ENCODE data around the gene GTPBP6.
"Not testable (repeated sequence)": the region's sequence is repeated elsewhere in the genome, so short reads cannot be mapped to it uniquely, and the experiment has no call there.

The GTPBP6 gene

DNA sequence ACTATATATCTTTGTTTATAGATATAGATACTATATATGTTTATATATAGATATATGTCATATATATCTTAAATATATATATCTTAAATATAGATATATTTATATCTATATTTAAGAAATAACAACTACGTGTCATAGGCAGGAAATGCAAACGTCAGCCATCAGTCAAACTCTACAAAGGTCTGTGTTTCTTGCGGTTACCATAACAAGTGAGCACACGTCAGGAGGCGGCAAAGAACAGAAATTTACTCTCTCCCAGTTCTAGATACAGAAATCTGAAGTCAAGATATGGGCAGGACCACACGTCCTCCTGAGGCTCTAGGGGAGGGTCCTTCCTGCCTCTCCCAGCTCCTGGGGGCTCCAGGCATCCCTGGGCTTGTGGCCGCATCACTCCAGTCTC, 30.9 kb downstream of the GTPBP6 start:
- no peak for DNase-seq

DNA sequence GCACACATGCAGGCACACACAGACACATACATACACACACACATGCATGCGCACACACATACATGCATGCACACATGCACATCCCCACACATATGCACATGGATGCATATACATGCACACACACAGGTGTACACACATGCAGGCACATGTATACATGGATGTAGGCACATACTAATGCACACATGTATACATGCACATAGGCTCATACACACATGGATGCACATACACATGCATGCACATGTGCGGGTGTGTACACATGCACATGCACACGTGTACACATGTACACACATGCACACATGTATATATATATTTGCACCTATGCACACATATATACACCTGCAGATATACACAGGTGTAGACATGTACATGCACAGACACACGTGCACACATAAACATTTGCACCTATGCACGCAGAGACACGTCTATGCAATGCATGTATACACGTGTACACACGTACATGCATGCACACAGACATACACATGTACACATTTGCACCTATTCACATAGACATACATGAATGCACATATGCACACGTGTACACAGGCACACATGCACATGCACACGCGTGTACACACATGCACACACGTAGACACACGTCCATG, 33.4 kb downstream of the GTPBP6 start:
- DNase-seq = no peak

DNA sequence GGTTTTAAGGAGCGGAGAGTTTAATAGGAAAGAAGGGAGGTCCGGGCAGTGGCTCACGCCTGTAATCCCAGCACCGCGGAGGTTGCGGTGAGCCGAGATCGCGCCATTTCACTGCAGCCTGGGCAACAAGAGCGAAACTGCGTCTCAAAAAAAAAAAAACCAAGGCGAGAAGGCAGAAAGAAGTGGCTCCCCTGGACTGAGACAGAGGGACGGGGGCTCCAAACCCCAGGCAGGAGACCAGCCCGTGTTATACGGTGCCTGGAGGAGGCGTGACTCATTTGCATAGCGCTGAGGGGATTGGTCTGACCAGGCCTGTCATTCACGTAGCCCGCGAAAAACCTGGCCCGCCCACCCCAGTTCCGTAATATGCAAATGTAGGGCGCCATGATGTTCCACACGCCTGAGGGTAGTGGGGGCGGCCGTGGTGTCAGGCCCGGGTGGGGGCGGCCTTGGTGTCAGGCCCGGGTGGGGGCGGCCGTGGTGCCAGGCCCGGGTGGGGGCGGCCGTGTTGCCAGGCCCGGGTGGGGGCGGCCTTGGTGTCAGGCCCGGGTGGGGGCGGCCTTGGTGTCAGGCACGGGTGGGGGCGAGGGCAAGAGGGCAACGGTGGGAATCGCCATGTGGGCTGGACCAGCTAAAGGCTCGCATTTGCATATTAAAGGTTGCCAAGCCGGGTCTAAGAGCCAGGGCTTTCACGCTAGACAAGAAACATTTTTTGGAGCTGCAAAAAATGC, 35.3 kb downstream of the GTPBP6 start:
- no peak for DNase-seq

DNA sequence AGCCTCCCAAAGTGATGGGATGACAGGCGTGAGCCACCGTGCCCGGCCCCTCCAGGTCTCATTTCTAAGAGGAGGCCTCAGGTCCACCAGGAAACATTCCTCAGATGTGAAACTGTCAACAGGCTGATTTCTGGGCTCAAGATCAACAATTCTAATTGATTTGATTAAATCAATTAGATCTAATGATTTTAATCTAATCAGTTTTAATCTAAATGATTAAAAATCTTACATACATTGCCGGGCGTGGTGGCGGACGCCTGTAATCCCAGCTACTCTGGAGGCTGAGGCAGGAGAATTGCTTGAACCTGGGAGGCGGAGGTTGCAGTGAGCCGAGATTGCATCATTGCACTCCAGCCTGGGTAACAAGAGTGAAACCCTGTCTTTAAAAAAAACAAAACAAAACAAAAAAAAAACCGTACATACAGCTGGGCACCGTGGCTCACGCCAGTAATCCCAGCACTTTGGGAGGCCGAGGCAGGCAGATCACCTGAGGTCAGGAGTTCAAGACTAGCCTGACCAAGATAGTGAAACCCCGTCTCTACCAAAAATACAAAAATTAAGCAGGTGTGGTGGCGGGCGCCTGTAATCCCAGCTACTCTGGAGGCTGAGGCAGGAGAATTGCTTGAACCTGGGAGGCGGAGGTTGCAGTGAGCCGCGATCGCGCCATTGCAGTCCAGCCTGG, 36.5 kb downstream of the GTPBP6 start:
- not testable (repeated sequence) for DNase-seq

DNA sequence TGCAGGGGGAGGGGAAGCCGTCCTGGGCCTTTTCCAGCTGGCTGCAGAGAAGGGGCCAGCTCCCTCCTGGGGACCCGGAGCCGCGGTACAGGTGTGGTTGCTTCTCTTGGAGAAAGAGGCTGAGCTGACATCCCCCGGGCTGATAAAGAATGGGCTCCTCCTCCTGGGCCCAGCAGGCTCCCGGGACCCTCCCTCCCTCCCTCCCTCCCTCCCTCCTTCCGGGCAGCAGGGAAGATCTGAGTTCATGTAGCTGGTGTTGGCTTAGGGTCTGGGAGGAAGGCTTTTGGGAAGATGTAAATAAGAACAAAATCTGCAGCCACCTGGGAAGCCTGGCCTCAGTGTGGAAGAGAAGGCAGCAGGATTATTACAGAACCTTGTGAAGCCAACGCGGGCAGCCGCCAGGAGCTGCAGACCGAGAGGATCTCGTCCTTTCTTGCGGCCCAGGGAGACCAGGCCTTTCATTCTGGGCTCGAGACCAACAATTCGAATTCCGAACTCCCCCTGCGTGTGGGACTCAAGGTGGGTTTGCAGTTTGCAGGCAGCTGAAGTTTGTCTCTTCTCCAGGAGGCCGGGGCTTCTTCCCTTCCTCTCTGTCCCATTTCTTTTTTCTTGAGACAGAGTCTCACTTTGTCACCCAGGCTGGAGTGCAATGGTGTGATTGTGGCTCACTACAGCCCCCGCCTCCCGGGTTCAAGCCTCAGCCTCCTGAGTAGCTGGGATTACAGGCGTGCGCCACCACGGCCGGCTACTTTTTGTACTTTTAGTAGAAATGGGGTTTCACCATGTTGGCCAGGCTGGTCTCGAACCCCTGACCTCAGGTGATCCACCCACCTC, 37.2 kb downstream of the GTPBP6 start, which contains the start of gene PLCXD1:
Gene PLCXD1, plus strand, starts transcription at position 216 of the 834 bp plus-strand sequence. CDS start 2,807 bp downstream, outside the sequence.
- DNase-seq = no peak

DNA sequence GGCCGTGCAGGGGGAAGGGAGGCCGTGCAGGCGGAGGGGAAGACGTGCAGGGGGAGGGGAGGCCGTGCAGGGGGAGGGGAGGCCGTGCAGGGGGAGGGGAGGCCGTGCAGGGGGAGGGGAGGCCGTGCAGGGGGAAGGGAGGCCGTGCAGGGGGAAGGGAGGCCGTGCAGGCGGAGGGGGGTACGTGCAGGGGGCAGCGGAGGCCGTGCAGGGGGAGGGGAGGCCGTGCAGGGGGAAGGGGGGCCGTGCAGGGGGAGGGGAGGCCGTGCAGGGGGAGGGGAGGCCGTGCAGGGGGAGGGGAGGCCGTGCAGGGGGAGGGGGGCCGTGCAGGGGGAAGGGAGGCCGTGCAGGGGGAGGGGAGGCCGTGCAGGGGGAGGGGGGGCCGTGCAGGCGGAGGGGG, 37.9 kb downstream of the GTPBP6 start:
- DNase-seq = not testable (repeated sequence)

DNA sequence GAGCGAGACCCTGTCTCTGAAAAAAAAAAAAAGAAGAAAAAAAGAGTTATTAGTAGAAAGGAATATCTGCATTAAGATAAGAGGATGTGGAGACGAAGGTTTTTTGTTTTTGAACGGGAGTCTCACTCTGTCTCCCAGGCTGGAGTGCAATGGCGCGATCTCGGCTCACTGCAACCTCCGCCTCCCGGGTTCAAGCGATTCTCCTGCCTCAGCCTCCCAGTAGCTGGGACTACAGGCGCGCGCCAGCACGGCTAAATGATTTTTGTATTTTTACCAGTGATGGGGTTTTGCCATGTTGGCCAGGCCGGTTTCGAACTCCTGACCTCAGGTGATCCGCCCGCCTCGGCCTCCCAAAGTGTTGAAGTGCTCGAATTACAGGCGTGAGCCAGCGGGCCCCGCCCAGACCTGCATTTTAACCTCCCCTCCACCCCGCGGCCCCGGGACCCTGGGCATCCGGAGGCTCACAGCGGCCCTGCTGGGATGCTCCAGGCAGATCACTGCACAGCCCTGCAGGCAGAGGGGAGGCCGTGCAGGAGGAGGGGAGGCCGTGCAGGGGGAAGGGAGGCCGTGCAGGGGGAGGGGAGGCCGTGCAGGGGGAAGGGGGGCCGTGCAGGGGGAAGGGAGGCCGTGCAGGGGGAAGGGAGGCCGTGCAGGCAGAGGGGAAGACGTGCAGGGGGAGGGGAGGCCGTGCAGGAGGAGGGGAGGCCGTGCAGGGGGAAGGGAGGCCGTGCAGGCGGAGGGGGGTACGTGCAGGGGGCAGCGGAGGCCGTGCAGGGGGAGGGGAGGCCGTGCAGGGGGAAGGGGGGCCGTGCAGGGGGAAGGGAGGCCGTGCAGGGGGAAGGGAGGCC, 38.6 kb downstream of the GTPBP6 start:
- not testable (repeated sequence) for DNase-seq

DNA sequence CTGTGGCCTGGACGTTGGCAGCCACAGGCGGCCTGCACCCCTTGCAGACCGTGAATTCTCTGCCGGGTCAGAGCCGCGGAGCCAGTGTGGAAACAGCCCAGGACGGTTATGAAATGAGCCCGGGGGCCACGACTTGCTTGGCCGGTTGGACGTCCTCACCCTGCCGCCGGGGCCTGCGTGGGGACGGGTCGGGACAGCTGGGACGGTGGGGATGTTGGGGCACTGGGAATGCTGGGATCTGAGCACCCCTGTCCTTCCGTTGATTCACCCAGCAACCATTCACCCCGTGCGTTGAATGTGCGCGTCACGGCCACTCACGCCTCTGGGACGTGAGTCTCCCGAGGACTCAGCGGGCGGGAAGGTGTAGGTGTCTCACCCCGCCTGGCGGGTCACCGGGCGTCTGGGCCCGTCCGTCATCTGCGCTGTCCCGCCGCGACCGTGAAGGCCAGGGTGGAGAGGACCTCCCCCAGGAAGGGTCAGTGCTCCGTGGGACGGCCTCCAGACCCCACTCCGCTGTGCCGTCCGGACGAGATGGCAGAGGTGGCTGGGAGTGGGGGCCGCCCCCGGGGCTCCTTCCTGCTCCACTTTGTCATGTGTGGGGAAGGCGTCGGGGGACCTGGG, 41.9 kb downstream of the GTPBP6 start:
- no peak for DNase-seq

DNA sequence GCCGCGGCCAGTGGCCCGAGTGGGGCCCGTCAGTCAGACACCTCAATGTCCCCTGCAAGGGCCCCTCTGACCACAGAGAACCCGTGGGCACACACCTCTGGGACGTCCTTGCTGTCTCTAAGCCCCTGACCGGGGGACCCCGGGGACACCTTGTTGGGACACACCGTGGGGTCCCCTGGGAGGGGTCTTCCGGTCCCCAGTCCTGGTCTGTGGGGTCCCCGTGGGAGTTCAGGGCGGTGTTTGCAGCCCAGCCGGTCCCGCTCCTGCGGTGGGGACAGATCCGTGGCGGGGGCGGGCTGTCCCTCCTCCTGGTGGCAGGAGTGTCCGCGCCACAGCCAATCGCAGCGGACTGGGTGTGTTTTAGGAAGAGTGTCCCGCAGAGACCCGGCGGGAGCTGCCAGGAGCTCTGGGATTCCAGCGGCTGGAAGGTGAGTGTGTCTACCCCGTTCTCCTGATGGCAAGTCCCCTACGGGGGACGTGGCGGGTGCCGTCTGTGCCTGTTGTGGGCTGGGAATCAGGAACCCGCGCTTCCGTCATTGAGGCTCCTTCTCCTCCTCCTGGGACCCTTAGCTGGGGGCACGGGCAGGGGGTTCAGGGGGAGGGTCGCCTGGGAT, 42.5 kb downstream of the GTPBP6 start:
- no peak for DNase-seq

DNA sequence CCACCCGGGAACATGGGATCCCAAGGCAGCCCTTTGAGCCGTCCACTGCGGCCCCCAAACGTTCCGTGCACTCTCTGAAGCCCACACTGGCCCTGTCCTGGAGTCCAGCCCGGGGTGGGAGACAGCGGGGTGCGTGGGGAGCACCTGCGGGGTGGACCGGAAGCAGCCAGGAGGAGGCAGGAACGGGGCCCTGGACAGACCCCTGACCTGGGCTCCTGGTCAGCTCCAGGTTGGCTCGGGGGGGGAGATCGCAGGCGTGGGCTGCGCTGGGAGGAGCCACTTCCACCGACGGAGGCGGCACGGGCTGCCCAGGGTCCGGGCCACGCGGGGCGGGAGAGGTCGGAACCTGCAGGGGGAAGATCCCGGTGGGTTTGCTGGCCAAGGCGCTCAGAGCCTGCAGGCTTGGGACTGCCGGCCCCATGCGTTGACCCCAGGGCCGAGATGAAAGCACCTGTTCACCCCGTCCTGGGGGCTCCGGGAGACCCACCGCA, 43.1 kb downstream of the GTPBP6 start:
- no peak for DNase-seq

DNA sequence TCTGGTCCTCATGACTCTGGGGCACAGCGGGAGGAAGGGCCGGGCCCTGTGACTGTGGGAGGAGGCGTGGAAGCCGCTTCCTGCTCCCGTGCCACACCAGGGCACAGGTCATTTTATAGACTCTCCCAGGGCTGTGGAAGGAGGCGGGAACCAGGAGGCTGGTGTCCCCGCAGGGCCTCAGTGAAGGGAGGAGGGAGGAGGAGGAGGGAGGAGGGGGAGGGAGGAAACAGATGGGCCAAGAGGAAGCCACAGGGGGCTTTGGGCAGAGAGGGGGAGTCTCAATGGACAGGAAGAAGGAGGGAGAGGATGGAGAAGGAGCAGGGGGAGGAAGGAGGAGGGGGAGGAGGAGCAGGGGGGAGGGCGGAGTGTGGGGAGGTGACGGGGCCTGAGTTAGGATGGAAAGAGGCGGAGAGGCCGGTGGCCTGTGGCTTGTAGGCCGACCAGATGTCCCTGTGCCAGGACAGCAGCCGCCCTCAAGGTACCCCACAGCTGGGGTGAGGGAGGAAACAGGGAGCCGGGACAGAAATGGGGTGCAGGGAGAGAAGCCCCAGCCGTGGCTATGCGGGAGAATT, 43.6 kb downstream of the GTPBP6 start:
- no peak for DNase-seq

DNA sequence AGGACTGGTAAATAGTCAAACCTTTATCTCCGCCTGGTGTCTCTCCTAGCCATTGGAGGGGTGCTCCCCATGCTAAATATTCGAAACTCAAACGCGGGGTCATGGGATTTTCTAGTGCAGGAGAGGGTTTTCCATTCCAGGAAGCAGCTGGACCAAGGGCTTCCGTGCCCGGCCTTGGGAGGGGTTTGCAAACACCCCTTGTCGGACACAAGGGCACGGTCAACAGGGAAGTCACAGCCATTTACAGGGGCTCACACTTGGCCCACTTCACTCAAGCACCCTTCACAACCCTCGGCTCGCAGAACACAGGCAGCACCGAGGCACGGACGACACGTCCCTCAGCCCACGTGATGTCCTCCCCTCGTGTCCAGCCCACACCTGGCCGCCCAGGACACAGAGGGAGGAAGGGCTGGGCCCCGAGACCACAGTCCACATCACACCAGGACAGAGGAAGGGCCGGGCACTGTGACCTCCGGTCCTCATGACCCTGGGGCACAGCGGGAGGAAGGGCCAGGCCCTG, 47.7 kb downstream of the GTPBP6 start:
- no peak for DNase-seq

DNA sequence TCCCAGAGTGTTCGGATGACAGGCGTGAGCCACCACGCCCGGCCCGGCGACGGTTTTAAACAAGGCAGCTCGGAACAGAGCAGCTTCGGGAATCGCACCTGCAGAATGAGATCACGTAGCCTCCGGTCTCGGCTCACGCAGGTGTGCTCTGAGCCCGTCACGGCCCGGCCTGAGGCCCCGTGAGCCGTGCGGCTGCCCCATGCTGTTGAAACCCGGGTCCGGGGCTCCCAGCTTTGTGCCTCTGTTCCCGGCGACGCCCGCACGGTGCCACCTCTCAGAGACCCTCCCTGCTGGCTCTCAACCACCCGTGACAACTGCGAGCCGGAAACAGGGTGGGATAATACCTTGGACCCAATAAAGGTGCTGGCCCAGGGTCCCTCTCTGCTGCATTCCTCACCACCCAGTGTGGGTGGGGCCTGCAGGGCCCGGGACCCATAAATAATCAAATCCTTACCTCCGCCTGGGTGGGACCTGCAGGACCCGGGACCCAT, 50.8 kb downstream of the GTPBP6 start:
- no peak for DNase-seq

DNA sequence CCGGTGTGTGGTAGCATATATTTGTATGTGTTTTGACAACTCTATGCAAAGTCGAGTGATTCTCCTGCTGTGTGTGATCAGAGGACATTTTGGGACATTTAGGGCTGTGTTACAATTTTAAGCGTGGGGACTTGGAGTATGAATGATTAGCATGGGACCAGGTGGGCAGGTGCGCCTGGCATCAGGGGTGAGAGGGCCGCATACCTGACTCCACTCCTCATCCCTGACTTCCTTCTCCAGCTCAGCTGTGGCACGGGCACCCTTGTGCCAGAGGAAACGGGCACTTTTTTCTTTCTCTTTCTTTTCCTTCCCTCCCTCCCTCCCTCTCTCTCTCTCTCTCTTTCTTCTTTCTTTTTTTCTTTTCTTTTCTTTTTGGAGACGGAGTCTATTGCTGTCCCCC, 53.1 kb downstream of the GTPBP6 start:
- DNase-seq = no peak

DNA sequence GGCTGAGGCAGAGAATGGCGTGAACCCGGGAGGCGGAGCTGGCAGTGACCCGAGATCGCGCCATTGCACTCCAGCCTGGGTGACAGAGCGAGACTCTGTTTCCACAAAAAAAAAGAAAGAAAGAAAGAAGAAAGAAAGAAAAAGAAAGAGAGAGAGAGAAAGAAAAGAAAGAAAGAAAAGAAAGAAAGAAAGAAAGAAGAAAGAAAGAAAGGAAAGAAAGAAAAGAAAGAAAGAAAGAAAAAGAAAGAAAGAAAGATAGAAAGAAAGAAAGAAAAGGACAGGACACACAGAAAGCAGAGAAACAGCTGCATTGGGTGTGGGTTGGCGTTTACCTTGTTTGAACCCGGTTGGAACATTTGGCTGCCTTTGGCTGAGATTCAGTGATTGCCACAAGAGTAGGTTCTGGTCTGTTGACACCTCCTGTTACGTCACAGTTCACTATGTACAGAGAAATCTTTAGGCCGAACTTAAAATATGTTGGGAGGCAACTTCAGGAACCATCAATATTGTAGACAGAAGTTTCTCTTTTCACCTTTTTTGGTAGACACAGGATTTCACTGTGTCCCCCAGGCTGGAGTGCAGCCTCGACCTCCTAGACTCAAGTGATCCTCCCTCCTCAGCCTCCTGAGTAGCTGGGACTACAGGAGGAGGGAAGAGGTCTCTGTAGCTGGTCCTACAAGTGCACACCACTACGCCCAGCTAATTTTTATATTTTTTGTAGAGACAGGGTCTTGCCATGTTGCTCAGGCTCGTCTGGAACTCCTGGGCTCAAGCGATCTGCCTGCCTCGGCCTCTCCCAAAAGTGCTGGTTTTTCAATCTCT, 53.8 kb downstream of the GTPBP6 start:
- no peak for DNase-seq

DNA sequence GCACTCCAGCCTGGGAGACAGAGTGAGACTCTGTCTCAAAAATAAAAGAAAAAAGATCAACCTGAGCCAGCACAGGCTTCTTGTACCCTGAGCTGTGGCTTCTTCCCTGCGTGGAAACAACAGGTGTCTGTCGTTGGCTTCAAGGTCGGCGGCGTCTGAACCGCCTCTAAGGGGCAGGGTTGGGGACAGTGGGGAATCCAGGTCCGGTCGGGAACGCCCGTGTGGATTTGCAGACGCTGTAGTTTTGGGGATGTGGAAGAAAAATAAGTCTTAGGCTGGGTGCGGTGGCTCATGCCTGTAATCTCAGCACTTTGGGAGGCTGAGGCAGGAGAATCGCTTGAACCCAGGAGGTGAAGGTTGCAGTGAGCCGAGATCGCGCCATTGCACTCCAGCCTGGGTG, 54.6 kb downstream of the GTPBP6 start:
- DNase-seq = not testable (repeated sequence)

DNA sequence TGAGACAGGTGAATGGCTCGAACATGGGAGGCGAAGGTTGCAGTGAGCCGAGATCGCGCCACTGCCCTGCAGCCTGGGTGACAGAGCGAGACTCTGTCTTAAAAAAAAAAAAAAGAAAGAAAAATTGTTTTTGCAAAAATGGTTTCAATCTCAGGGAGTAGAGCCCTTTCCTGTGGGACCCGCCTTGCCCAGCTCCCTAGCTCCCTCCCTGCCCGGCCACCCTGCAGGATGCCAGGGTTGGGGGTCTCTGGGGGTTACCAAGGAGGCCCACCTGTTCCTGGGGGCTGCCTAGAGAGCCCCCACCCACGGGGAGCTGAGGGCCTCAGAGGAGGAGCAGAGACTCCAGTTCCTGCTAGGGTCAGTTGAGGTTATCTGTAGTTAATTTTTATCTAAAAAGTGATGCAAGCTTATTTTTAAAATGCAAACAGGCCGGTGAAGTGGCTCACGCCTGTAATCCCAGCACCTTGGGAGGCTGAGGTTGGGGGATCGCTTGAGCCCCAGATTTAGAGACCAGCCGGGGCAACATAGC, 56.2 kb downstream of the GTPBP6 start:
- no peak for DNase-seq

DNA sequence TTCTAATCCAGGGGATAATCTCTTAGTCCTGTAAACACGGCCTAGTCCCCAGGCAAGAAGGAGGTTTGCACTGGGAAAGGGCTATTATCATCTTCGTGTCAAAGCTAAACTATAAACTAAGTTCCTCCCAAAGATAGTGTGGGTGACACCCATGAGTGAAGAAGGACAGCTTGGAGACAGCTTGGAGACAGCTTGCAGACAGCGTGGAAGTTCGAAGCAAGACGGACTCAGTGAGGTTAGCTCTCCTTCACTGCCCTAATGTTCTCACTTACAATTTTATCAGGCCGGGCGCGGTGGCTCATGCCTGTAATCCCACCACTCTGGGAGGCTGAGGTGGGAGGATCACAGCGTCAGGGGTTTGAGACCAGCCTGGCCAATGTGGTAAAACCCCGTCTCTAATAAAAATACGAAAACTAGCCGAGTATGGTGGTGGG, 56.7 kb downstream of the GTPBP6 start:
- no peak for DNase-seq
